H1 (cell line): ENCODE measurements around the gene CSNK1A1. TPM values are rescaled to one million over a fixed set of nuclear protein-coding genes. Genes with fewer than 3 reads are reported as not detected.

Source experiments
- CTCF ChIA-PET: fragments of 300-600 bp; sonication (Branson Sonifier 250); formaldehyde crosslinking; loops from one replicate; lab custom pipeline; 2021; ENCODE audit not compliant: partially characterized antibody; lab: Charles Lee
- POLR2A ChIA-PET: fragments of 300-600 bp; sonication (Branson Sonifier 250); formaldehyde crosslinking; loops from one replicate; lab custom pipeline; 2021; ENCODE audit warnings: inconsistent platforms; ENCODE audit not compliant: partially characterized antibody; lab: Charles Lee
- DNase-seq, 2 experiments: peaks; one replicate each; pipeline versions ENCODE4 v3.0.0 to v3.0.0-alpha.2; 2010 to 2022; ENCODE audit warnings: low spot score in 2 of 2, low read depth in 1 of 2, mixed read lengths in 1 of 2
- FAIRE-seq: peaks from 2 replicates; lab custom pipeline; 2011; peaks lifted over from hg19 to GRCh38; lab: Jason Lieb, UNC
- H2AFZ ChIP-seq: 2 replicates; pipeline ENCODE4 v1.8.1; 2012; ENCODE audit warnings: low read length, inconsistent platforms
- H2AK5ac ChIP-seq: 2 replicates; pipeline ENCODE4 v1.6.1; 2013; ENCODE audit warnings: low read depth, low read length
- H2BK120ac ChIP-seq: replicated peaks from 2 replicates; pipeline ENCODE3; 2013; ENCODE audit warnings: low read depth, low read length, inconsistent platforms
- H2BK12ac ChIP-seq: 2 replicates; pipeline ENCODE4 v1.6.1; 2013; ENCODE audit warnings: low read depth, low read length
- H2BK15ac ChIP-seq: 2 replicates; pipeline ENCODE4 v1.6.1; 2013; ENCODE audit warnings: low read length
- H2BK20ac ChIP-seq: 2 replicates; pipeline ENCODE4 v1.6.1; 2013; ENCODE audit warnings: low read length
- H2BK5ac ChIP-seq: 2 replicates; pipeline ENCODE4 v1.6.1; 2013; ENCODE audit warnings: low read depth, low read length
- H3K14ac ChIP-seq: 2 replicates; pipeline ENCODE4 v1.6.1; 2013; ENCODE audit warnings: inconsistent platforms; ENCODE audit not compliant: insufficient read length
- H3K18ac ChIP-seq: 2 replicates; pipeline ENCODE4 v1.6.1; 2013; ENCODE audit warnings: low read length; ENCODE audit errors: extremely low read depth
- H3K23ac ChIP-seq: 2 replicates; pipeline ENCODE4 v1.6.1; 2013; ENCODE audit warnings: inconsistent platforms; ENCODE audit not compliant: insufficient read length
- H3K23me2 ChIP-seq: 2 replicates; pipeline ENCODE4 v1.6.1; 2013; ENCODE audit warnings: low read depth, low read length
- H3K27ac ChIP-seq: 2 replicates; pipeline ENCODE4 v1.6.1; 2011; ENCODE audit warnings: low read depth, low read length, inconsistent platforms
- H3K27me3 ChIP-seq, 4 experiments: replicated peaks in 1 of 4; 1 replicate in 1 of 4; 2 replicates in 3 of 4; pipeline versions ENCODE4 v1.6.1 to v1.8.1; 2011 to 2013; ENCODE audit warnings: low read length in 3 of 4, mild to moderate bottlenecking in 3 of 4, inconsistent platforms in 2 of 4, mixed read lengths in 2 of 4, moderate library complexity in 1 of 4; ENCODE audit not compliant: control insufficient read depth in 3 of 4, insufficient read depth in 3 of 4; ENCODE audit errors: extremely low read depth in 1 of 4
- H3K36me3 ChIP-seq, 4 experiments: 2 replicates each; pipeline versions ENCODE4 v1.6.1 to v1.8.1; 2011 to 2013; ENCODE audit warnings: mild to moderate bottlenecking in 4 of 4, low read length in 3 of 4, moderate library complexity in 2 of 4, control low read depth in 1 of 4, inconsistent platforms in 1 of 4; ENCODE audit not compliant: insufficient read depth in 4 of 4, control insufficient read depth in 2 of 4
- H3K4ac ChIP-seq: replicated peaks from 2 replicates; pipeline ENCODE3; 2013; ENCODE audit warnings: low read length, low read depth, mixed read lengths, inconsistent platforms; ENCODE audit not compliant: insufficient read length
- H3K4me1 ChIP-seq, 4 experiments: replicated peaks in 1 of 4; 1 replicate in 1 of 4; 2 replicates in 3 of 4; pipeline versions ENCODE4 v1.6.1 to v1.8.1; 2011 to 2013; ENCODE audit warnings: low read length in 3 of 4, inconsistent platforms in 2 of 4, mixed read lengths in 1 of 4; ENCODE audit not compliant: insufficient read depth in 4 of 4, control insufficient read depth in 3 of 4
- H3K4me2 ChIP-seq, 2 experiments: 2 replicates each; pipeline versions ENCODE4 v1.6.1 to v1.8.1; 2011 to 2013; ENCODE audit warnings: low read depth in 2 of 2, low read length in 2 of 2, control low read depth in 1 of 2, inconsistent platforms in 1 of 2, mild to moderate bottlenecking in 1 of 2; ENCODE audit not compliant: insufficient read depth in 1 of 2
- H3K4me3 ChIP-seq, 4 experiments: fragments of 200-600, 300-600 bp in 1 of 4; sonication (generic), shearing (Covaris generic), sonication (Bioruptor Twin) in 1 of 4; 2 replicates each; pipeline versions ENCODE4 v1.5.1 to v1.8.1; 2011 to 2016; ENCODE audit warnings: low read length in 4 of 4, low read depth in 3 of 4, control low read depth in 2 of 4, inconsistent platforms in 2 of 4, mild to moderate bottlenecking in 2 of 4, mixed read lengths in 1 of 4, moderate library complexity in 1 of 4; ENCODE audit not compliant: insufficient read depth in 2 of 4; ENCODE audit errors: extremely low read depth in 1 of 4
- H3K56ac ChIP-seq: replicated peaks from 2 replicates; pipeline ENCODE3; 2013; ENCODE audit warnings: low read depth, mild to moderate bottlenecking, mixed read lengths, low read length, inconsistent platforms; ENCODE audit not compliant: insufficient read length
- H3K79me1 ChIP-seq: 2 replicates; pipeline ENCODE4 v1.6.1; 2013; ENCODE audit warnings: low read depth, low read length, control low read depth
- H3K79me2 ChIP-seq, 2 experiments: 2 replicates each; pipeline versions ENCODE4 v1.6.1 to v1.8.1; 2012 to 2013; ENCODE audit warnings: low read length in 2 of 2, mild to moderate bottlenecking in 2 of 2, inconsistent platforms in 1 of 2; ENCODE audit not compliant: insufficient read depth in 2 of 2, control insufficient read depth in 1 of 2
- H3K9ac ChIP-seq, 4 experiments: replicated peaks in 1 of 4; 1 replicate in 1 of 4; 2 replicates in 3 of 4; pipeline versions ENCODE4 v1.6.1 to v1.8.1; 2011 to 2013; ENCODE audit warnings: low read depth in 3 of 4, low read length in 3 of 4, control low read depth in 2 of 4, mild to moderate bottlenecking in 2 of 4, moderate library complexity in 2 of 4, inconsistent platforms in 1 of 4; ENCODE audit errors: extremely low read depth in 1 of 4
- H3K9me3 ChIP-seq, 2 experiments: 2 replicates each; pipeline versions ENCODE4 v1.6.1 to v1.8.1; 2012 to 2013; ENCODE audit warnings: mild to moderate bottlenecking in 2 of 2, moderate library complexity in 2 of 2, control low read depth in 1 of 2, inconsistent platforms in 1 of 2, low read depth in 1 of 2, low read length in 1 of 2, mixed read lengths in 1 of 2; ENCODE audit not compliant: insufficient read depth in 2 of 2
- H4K20me1 ChIP-seq, 2 experiments: replicated peaks in 1 of 2; 2 replicates each; pipeline versions ENCODE3 to v1.8.1; 2011 to 2013; ENCODE audit warnings: inconsistent platforms in 2 of 2, low read length in 2 of 2, mild to moderate bottlenecking in 1 of 2; ENCODE audit not compliant: insufficient read depth in 2 of 2, control insufficient read depth in 1 of 2
- H4K5ac ChIP-seq: 2 replicates; pipeline ENCODE4 v1.6.1; 2013; ENCODE audit warnings: low read length, low read depth, mixed read lengths, inconsistent platforms; ENCODE audit not compliant: insufficient read length
- H4K8ac ChIP-seq: 2 replicates; pipeline ENCODE4 v1.8.0; 2013; ENCODE audit warnings: mild to moderate bottlenecking, moderate library complexity, low read length, inconsistent platforms; ENCODE audit not compliant: insufficient read depth; ENCODE audit errors: extremely low read depth
- H4K91ac ChIP-seq: replicated peaks from 2 replicates; pipeline ENCODE3; 2013; ENCODE audit warnings: low read length, mixed read lengths, inconsistent platforms; ENCODE audit not compliant: insufficient read length
- EP300 ChIP-seq, 2 experiments: IDR thresholded peaks; 1 replicate in 1 of 2; 2 replicates in 1 of 2; pipeline ENCODE4 v1.6.1; 2011 to 2012; ENCODE audit warnings: low read depth in 2 of 2, low read length in 2 of 2, mild to moderate bottlenecking in 2 of 2, borderline replicate concordance in 1 of 2, inconsistent platforms in 1 of 2, moderate library complexity in 1 of 2
- KDM5A ChIP-seq: fragments of 200-600 bp; IDR thresholded peaks from 2 replicates; pipeline ENCODE4 v1.7.1; 2012; ENCODE audit warnings: mild to moderate bottlenecking, low read length, inconsistent platforms, mixed read lengths
- POLR2AphosphoS5 ChIP-seq: IDR thresholded peaks from 2 replicates; pipeline ENCODE4 v1.6.1; 2011; ENCODE audit warnings: low read depth, low read length
- RBBP5 ChIP-seq: IDR thresholded peaks from 2 replicates; pipeline ENCODE4 v1.7.1; 2012; ENCODE audit warnings: low read depth, mild to moderate bottlenecking, inconsistent platforms, low read length, moderate library complexity, borderline replicate concordance
- RNF2 ChIP-seq: fragments of 200-900, 300-1000 bp; sonication (generic); IDR thresholded peaks from 2 replicates; pipeline ENCODE4 v1.7.1; 2016; ENCODE audit warnings: borderline replicate concordance, low read depth, mild to moderate bottlenecking, antibody characterized with exemption, low read length; ENCODE audit not compliant: poor library complexity, severe bottlenecking; ENCODE audit errors: missing control alignments
- TAF7 ChIP-seq: optimal IDR thresholded peaks from 2 replicates; pipeline ENCODE3; 2011; ENCODE audit warnings: low read depth, mild to moderate bottlenecking, inconsistent platforms, low read length, moderate library complexity, borderline replicate concordance
- TCF12 ChIP-seq: IDR thresholded peaks from 2 replicates; pipeline ENCODE4 v1.6.1; 2011; ENCODE audit warnings: low read depth, mild to moderate bottlenecking, low read length
- WGBS, 2 experiments: shearing (Covaris generic) in 1 of 2; methylation state at CpG; one replicate each; pipeline versions ENCODE4 v1.1.6 to v1.1.7; 2013 to 2015; ENCODE audit warnings: low lambda C conversion rate in 2 of 2, mixed read lengths in 2 of 2, inconsistent platforms in 1 of 2, low coverage in 1 of 2, missing lambda C conversion rate in 1 of 2; ENCODE audit not compliant: insufficient replicate concordance in 2 of 2, insufficient coverage in 1 of 2, insufficient read length in 1 of 2; ENCODE audit errors: extremely low coverage in 1 of 2, missing lambda C conversion rate in 1 of 2; 5-methylcytosine and 5-hydroxymethylcytosine counted together
- polyA plus RNA-seq, 7 experiments: library from polyadenylated mRNA; depleted of rRNA in 3 of 7; stranded (reverse) in 5 of 7; unstranded in 2 of 7; fragments of >200 nt in 5 of 7; fragments of 200-250 nt in 2 of 7; gene quantifications; 1 replicate in 5 of 7; 2 replicates in 1 of 7; 4 replicates in 1 of 7; pipeline versions ENCODE4 v1.2.1 to v1.2.3, GENCODE V29; 2011 to 2013; ENCODE audit warnings: missing spikeins in 2 of 7, mixed read lengths in 2 of 7
- total RNA-seq: library from RNA; stranded (reverse); fragmentation: NEBNext Ultra II Directional; extraction: Animal tissue kit (Norgen Biotek cat#: 25700); gene quantifications from 2 replicates; pipeline ENCODE4 v1.2.1, GENCODE V29; 2021

Gene CSNK1A1
- total and polyA plus RNA-seq, 2 of the 8 experiments (the other 6 are each of a cell fraction or from before 2014, with no cell fraction given), result 61.2 to 244 TPM

- no peak overlapping the region for H3K18ac ChIP-seq
- ChIA-PET POLR2A (no interaction called here), CTCF (interaction anchor here (1.0 to 2.4 kb wide), 3 partner anchors 10 to 22 kb away, joined by 3 to 6 read pairs (median 4); no protein-coding TSS in a partner anchor)
- WGBS, 2 experiments, result 58% methylated on average over 2 of the region's 2 CpGs; no CpG with 5 or more reads in 1 of the 2 experiments
- no peaks in the 10 kb centered on the region for H4K20me1 ChIP-seq
- H4K91ac ChIP-seq, result no peak overlapping the region
- H2BK5ac ChIP-seq, result no peak overlapping the region
- no peak overlapping the region for H2BK15ac ChIP-seq
- no peak overlapping the region for H3K14ac ChIP-seq
- H2BK120ac ChIP-seq, result no peak overlapping the region
- no peaks in the 10 kb centered on the region for H3K79me2 ChIP-seq
- H2AFZ ChIP-seq, result no peak overlapping the region
- no peaks in the 10 kb centered on the region; the same call in 1 of the 2 replicates for H3K23me2 ChIP-seq
- H2AK5ac ChIP-seq, result no peak overlapping the region
- no peak overlapping the region for H3K4me2 ChIP-seq
- no peak overlapping the region for H2BK20ac ChIP-seq
- H4K5ac ChIP-seq, result no peak overlapping the region
- H2BK12ac ChIP-seq, result no peak overlapping the region
- no peak overlapping the region for H3K27ac ChIP-seq
- FAIRE-seq, result no peak
- no peak overlapping the region for H3K4me3 ChIP-seq
- no peak overlapping the region for H4K8ac ChIP-seq
- DNase-seq, result no peak
- H3K23ac ChIP-seq, result no peak overlapping the region
- H3K36me3 ChIP-seq, result no peaks in the 10 kb centered on the region
- H3K4ac ChIP-seq, result no peak overlapping the region
- no peaks in the 10 kb centered on the region for H3K27me3 ChIP-seq
- H3K9me3 ChIP-seq, result no peaks in the 10 kb centered on the region
- 0 out of 7 replicates have a peak, but pooled peaks cover 0 to 3% (median 0%) of the 10 kb centered on the region in 4 experiments for H3K4me1 ChIP-seq
- no peaks in the 10 kb centered on the region for H3K79me1 ChIP-seq
- no peak for TF ChIP-seq RBBP5
- no peak for TF ChIP-seq EP300 (IDR thresholded peaks at IDR 0.05; ENCODE audit: borderline replicate concordance in 1 of 2, low read depth in 2 of 2, low read length in 2 of 2)
- no peak for TF ChIP-seq TAF7
- TF ChIP-seq POLR2AphosphoS5, result no peak
- no peak for TF ChIP-seq TCF12
- no peak for TF ChIP-seq KDM5A
- TF ChIP-seq RNF2, result no peak
- TF ChIP-seq, all 59 proteins: peak for 0
- H3K56ac ChIP-seq, result no peak overlapping the region
- no peak overlapping the region for H3K9ac ChIP-seq
These were observed 42.1 kb upstream of the CSNK1A1 start for GRCh38 chr5:149593370-149593769.
